Lower leg skin (tissue), 3 donors: Measurements from ENCODE around the gene ZNF24.

Source experiments
- POLR2A ChIP-seq, 2 donors: fragments of 450-650 bp; IDR thresholded peaks; one replicate each; pipeline ENCODE4 v1.6.1; 2016 to 2017; ENCODE audit warnings: antibody characterized with exemption in 2 of 2, mild to moderate bottlenecking in 1 of 2, moderate library complexity in 1 of 2
- TF ChIP-seq, protein P1 (sequence below), 3 donors: fragments of 450-650 bp; IDR thresholded peaks; one replicate each; pipeline ENCODE4 v1.5.1; 2016; ENCODE audit warnings: antibody characterized with exemption in 3 of 3, mild to moderate bottlenecking in 3 of 3, moderate library complexity in 2 of 3

DNA sequence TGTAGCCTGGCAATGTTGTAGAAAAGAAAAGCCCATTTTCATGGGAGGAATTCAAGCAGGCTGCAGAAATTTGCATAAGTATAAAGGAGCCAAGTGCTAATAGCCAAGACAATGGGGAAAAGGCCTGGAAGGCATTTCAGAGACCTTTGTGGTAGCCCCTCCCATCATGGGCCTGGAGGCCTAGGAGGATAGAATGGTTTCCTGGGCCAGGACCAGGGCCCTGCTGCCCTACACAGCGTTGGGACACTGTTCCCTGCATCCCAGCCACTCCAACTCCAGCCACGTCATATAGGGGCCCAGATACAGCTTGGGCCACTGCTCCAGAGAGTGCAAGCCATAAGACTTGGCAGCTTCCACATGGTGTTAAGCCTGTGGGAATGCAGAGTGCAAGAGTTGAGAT lies 8.1 kb upstream of the ZNF24 start:
- TF ChIP-seq, protein P1, sequence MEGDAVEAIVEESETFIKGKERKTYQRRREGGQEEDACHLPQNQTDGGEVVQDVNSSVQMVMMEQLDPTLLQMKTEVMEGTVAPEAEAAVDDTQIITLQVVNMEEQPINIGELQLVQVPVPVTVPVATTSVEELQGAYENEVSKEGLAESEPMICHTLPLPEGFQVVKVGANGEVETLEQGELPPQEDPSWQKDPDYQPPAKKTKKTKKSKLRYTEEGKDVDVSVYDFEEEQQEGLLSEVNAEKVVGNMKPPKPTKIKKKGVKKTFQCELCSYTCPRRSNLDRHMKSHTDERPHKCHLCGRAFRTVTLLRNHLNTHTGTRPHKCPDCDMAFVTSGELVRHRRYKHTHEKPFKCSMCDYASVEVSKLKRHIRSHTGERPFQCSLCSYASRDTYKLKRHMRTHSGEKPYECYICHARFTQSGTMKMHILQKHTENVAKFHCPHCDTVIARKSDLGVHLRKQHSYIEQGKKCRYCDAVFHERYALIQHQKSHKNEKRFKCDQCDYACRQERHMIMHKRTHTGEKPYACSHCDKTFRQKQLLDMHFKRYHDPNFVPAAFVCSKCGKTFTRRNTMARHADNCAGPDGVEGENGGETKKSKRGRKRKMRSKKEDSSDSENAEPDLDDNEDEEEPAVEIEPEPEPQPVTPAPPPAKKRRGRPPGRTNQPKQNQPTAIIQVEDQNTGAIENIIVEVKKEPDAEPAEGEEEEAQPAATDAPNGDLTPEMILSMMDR (IDR thresholded peaks at IDR 0.05), result no peak
- TF ChIP-seq POLR2A (IDR thresholded peaks at IDR 0.05), result no peak
